Stimulated activated CD4-positive, alpha-beta T cell treated with anti-CD3 and anti-CD28 coated beads, Interleukin-2, amount 100 ng/mL, for 4 hours (primary cell): ENCODE measurements around the gene BRF1.

Experiments used
- DNase-seq: peaks from one replicate; pipeline ENCODE4 v3.0.0-alpha.2; 2020; ENCODE audit warnings: low read depth

Gene BRF1

DNA sequence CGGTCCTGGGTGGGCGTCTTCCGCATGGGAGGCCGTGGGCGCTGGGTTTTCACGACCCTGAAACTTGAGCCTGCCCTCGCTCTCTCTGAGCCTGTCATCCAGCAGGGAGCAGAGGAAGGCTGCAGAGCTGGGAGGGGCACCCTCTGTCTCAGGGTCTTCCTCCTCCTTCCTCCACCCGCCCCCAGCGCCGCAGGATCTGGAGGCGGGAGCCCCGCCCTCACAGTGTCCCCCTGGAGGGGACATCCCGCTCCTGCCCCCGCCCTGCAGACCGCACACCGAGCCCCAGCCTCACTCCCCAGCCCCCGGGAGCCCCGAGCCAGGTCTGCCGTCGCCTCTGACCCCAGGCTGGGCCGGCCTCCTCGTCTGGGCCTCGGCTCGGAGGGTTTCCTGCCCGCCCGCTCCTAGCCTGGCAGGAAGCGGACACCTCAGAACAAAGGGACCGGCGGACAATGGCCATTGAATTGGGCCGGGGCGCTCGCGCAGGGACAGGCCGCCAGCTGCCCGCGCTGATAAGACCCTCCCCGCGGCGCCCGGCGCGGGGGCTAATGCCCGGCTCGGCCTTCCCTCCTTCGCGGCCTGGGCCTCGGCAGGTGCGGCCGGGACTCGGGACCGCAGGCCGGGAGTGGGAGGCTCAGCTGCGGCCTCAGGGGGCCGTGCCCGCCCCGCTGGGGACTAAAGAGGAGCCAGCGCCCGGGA is 104.4 kb downstream of the BRF1 start:
- no peak for DNase-seq

DNA sequence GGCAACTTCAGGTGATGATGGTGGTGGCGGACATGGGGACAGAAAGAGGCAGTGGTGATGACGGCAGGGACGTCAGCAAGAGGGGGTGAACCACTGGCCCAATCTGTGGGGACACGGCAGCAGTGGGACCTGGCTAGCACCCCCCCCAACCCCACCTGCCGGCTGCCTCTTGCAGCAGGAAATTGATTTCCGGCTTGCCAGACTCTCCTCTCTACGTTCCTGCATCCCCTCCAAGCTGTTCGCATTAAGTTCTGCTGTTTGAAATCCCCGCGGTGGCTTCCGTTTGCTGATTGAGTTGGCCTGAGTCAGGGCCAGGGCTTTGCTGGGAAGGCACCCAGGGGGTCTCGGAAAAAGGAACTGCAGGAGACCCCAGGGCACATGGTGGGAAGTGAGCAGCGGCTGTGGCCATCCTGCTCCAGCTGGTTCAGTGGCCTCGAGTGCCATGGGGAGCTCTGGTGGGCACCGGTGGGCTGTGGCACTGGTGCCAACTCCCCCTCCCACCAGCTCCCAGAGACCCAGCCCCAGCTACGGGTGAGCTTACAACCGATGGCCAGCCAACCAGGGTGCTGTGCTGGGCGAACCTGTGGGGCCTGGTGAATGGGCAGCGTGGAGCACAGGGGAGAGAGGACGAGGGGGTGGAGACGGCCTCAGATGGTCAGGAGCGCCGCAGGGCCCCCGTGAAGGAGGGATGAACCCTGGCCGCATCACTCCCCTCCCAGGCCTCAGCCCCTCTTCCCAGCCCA is 105.1 kb downstream of the BRF1 start:
- no peak for DNase-seq

DNA sequence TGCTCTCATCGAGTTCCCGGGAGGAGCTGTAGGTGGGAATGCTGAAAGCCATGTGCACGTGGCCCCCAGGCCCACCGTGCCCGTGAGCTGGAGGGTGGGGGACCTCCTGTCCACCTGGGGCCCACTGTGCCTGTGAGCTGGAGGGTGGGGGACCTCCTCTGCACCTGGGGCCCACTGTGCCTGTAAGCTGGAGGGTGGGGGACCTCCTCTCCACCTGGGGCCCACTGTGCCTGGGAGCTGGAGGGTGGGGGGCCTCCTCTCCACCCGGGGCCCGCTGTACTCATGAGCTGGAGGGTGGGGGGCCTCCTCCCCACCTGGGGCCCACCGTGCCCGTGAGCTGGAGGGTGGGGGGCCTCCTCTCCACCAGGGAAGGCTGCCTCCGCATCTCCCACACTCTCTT is 105.8 kb downstream of the BRF1 start:
- DNase-seq = no peak

DNA sequence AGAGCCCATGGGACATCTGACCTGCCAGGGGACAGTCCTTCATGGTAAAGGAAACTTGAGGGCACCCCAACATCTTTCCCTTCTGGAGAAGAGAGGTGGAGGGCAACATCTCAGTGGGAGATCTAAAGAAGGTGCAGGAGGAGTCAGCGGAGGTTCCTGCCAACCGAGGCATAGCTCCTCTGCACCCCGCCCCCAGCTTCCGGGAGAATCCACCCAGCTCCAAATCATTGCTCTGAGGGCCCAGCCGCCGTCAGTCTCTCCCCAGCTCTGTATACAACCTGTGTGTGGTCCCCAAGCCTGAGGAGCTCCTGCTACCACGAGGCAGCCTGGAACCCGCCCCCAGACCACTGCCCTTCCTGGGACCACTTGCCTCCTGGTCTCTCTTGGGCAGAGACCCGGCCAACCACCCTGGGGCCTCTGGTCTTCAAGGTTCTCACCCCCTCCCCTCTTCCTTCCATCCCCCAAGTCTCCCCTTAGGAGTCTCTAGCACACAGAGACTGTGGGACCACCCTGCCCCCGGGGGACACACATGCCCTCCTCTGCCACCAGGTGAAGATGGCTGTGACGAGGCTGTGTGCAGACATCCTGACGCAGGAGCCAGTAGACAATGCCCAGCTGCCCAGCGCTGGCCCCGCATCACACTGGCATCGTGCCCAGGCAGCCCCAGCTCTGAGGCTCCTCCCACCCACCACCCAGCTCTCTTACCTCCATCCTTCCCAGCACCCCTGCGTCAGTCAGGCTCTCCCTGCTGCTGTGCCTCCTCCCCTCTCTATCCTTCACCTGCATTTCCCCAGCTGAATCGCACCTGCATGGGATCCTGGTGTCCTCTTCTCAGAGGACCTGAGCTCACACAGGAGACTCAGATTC is 106.7 kb downstream of the BRF1 start:
- DNase-seq = no peak

DNA sequence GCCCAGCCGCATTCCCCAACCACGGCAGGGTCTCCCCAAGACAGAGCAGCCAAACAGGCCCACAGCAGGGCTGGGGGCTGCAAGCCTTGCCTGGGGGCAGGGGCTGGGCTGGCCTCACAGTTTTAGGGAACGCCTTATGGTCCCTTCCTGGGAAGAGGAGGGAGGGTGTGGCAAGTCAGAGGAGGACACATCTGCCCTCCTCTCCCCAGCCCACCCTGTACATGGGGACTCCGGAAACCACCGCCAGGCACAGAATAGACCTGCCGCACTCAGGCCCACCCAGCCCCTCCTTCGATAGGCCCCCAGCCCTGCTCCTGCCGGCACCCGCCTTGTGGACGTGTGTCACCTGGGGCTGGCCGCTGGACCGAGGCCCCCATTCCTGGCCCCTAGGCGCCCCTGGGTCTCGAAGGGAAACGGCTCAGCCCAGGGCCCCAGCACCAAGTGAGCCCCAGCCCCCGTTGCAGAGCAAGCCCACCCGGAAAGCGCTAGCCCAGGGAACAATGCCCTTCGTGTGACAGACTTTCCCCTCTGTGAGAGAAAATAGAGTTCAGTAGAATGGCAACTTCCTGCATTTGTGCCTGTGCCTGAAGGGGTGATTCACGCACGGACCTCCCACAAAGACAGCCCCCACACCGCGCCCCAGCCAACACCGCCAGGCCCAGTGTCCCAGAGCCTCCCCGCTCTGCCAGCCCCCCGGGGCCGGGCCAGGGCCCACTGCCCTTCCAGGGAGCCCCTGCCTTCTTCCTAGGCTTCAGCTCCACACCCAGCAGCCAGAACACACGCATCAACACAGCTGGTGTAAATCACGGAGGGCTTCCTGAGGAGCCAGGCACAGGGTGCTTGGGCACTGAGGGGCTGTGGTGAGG is 107.7 kb downstream of the BRF1 start:
- peak; percentile 28 for DNase-seq

DNA sequence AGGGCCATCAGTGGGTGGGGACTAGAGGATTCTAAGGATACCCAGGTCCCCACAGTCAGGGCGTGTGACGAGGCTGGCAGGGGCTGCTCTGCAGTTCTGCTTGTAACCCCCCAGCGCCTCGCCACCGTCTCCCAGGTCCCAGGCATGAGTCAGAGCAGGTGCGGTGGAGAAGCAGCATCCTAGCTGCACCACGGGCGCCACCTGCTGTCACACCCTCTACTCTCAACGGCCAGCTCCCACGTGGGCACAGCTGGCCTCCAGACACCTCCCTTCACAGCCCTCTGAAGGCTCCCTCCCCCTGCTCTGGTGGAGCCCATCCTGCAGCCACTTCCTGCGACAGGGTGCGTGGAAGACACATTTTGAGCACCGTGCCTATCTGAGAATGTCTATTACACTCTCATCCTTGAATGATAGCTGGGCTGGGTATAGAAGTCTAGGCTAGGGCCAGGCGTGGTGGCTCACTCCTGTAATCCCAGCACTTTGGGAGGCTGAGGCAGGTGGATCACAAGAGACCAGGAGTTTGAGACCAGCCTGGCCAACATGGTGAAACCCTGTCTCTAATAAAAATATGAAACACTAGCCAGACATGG is 112.8 kb downstream of the BRF1 start:
- no peak for DNase-seq

DNA sequence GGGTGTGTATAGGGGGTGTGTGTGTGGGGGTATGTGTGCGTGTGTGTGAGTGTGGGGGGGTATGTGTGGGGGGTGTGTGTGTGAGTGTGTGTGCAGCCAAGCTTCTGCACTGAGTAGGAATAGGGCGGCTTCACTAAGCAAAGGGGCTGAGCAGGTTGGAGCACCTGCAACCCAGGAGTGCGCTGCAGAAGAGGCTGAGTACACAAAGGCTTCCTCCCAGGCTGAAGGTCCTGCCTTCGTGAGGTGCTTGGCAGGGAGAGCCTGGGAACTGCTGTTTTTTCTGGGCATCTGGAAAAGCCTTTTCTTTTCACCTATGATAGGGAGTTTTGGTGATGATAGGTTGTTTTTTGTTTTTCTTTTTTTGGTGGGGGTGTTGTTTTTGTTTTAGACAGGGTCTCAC is 113.7 kb downstream of the BRF1 start:
- no peak for DNase-seq

DNA sequence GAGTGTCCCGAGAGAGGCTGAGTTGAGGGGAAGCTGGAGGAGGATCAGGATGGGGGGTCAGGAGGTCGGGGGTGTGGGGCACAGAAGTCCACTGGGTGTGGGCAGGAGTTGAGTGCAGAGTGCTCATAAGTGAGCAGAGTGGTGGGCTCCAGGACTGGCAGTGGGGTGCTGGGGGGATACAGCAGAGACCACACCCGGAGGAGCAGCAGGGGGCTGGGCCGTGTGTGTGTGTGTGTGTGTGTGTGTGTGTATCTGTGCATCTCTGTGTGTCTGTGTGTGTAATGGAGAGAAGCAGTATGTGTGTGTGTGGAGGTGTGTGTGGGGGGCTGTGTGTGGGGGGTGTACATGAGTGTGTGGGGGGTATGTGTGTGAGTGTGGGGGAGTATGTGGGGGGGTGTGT is 114.8 kb downstream of the BRF1 start:
- DNase-seq = no peak

DNA sequence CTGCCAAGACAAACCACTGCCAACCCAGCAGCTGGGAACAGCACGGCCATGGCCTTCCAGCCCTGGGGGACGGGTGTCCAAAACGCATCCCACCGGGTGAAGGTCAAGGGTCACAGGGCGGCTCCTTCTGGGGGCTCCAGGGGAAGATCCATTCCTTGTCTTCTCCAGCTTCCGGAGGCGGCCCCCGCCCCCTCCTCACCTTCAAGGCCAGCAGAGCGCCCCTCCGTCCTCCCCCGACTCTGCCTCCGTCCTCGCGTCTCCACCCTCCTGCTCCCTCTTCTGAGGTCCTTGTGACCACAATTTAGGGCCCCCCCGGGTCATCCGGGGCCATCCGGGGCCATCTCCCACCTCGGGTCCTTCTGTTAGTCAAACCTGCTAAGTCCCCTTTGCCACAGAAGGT is 115.8 kb downstream of the BRF1 start:
- DNase-seq = no peak

DNA sequence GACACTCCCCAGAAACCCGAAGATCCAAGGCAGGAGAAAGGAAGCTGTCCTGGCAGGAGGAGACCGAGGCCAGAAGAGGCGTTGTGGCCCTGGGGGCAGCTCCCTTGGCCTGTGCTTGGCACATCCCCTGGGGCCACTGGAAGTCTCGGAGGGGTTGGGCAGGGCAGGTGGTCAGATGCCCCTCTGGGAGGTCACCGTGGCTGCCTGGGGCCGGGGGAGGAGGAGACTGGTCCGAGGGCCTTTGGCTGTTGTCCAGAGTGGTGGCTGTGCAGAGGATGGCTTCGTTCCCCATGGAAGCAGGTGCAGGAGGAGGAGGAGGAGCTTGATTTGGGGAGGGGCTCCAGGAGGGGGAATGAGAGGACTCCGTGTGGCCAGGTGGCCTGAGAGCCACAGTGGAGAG is 116.3 kb downstream of the BRF1 start:
- no peak for DNase-seq

DNA sequence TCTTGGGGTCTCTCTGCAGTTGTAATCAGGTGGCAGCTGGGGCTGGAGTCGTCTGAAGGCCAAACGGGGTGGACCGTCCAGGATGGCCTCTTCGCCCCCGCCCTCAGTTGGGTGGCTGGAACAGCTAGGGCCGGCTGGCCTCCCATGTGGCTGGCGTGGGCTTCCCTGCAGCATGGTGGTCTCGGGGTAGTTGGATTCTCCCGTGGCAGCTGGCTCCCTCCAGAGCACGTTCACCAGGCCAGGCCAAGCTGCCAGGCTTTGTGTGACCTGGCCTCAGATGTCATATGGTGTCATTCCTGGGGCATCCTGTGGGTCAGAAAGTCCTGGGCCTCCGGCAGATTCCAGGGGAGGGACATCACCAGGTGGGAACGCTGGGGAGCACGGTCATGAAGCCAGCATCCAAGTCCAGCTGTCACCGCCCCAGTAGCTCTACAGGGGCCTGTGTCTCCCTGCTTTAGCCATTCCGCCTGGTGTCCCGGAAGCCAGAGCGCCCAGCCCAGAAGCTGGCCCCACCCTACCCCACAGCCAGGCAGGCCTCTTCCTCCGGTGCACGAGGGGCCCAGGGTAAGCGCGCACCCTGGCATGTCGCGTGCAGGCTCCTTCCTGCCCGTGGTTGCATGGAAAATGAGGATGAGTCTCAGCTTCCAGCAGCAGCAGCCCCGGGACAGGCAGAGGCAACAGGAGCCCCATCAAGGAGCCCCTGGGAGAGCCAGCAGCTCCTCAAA is 118.3 kb downstream of the BRF1 start:
- no peak for DNase-seq

DNA sequence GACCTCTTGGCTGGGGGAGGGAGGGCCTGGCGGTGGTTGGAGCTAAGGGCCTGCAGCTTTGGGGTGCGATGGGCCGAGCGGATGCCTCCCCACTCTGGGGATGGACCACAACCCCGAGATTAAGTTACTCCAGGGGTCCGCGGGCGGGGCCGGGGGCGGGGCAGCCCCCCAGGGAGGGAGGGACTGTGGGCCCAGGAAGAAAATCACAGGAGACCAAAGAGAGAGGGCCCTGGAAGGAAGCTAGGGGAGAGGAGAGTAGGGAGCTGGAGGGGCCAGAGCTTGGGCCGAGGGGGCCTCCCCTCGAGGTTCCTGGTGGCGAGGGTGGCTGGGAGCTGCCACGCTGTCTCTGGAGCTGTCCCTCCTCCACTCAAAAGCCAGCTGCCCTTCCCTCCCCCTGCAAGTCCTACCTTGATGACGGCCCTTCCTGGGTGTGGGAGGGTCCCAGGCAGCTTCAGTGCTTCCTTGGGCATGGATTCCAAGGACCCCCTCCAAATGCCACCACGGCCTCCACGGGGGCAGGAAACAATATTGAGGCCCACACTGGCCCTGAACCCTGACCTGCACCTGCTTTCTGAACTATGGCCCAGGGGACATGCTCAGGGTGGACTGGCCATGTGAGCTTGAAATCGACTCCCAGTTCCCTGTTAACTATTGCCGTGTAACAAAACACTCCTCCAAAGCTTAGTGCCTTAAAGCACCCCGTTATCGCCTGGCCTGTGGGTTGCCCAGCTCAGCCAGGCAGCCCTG is 119.1 kb downstream of the BRF1 start:
- no peak for DNase-seq

DNA sequence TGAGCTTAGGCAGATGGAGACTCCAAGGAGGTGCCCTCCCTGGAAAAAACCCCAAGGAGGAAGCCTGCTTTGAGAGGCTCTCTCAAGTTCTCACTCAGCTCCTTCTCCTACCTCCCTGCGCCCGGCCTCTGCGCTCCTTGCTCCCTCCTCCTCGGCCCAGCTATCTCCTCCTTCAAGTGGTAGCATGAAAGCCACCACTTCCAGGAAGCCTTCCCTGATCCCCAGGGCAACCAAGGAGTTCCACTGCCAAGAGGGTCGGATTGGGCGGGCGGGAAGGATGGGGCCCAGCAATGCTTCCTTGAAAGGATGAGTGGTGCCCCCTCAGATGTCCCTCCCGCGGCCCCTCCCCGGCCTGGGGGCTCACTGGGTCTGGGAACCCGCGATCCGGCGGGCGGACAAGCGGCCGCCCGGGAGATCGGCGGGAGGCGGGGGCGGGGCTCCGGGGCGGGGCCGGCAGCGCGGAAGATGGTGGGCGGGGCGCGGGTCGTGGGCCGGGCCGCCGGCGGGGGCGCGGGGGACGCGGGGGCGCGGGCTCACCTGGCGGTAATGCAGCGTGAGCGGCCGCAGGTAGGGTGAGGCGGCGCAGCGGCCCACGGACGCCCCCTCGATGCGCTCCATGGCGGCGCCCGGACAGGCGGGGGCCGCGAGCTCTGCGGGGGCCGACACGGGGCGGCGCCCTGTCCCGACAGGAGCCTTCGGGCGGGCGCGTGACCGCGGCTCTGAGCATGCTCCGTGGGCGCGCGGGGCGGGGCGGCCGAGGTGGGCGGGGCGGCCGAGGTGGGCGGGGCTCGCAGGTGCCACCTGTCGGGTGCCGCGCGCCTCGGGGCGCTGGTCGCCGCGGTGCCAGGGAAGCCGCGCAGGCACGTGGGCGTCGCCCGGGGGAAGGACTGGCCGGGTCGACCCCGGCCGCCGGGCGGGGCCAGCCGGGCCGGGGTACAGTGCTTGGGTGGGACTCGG is 119.9 kb downstream of the BRF1 start, which contains the start of gene NUDT14:
Gene NUDT14, minus strand, starts transcription at position 721 of the 957 bp plus-strand sequence. Its CDS starts 103 bp downstream, at position 618.
- DNase-seq = peak; percentile 76

DNA sequence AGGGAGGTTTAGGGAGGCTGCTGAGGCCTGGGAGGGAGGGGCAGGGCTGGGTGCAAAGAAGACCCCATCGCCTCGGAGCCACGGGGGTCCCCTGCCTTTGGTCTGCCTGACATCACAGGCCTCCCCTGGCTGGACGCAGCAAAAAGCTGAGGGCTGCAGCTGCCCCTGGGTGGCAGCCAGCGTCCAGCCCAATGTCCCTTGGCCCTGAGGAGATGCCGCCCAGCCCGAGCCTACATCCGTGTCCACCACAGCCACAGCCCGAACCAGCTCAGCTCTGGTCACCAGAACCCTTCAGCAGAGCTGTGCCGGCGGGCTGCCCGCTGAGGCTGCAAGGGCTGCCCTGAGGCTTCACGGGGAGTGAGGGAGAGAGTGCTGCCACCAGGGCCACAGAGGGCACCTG is 121.6 kb downstream of the BRF1 start:
- no peak for DNase-seq

DNA sequence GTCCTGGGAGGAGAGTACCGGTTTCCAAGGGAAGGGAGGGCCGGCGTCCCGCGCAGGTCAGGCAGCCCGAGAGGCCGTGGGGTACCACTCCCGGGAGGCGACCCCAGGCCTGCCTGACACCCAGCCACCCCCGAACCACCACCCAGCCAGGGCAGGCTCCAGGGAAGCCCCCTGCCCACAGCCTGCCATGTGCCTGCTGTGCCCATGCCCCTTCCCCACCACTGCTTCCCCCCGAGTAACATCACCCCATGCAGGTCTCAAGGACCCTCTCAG is 122.0 kb downstream of the BRF1 start:
- no peak for DNase-seq

DNA sequence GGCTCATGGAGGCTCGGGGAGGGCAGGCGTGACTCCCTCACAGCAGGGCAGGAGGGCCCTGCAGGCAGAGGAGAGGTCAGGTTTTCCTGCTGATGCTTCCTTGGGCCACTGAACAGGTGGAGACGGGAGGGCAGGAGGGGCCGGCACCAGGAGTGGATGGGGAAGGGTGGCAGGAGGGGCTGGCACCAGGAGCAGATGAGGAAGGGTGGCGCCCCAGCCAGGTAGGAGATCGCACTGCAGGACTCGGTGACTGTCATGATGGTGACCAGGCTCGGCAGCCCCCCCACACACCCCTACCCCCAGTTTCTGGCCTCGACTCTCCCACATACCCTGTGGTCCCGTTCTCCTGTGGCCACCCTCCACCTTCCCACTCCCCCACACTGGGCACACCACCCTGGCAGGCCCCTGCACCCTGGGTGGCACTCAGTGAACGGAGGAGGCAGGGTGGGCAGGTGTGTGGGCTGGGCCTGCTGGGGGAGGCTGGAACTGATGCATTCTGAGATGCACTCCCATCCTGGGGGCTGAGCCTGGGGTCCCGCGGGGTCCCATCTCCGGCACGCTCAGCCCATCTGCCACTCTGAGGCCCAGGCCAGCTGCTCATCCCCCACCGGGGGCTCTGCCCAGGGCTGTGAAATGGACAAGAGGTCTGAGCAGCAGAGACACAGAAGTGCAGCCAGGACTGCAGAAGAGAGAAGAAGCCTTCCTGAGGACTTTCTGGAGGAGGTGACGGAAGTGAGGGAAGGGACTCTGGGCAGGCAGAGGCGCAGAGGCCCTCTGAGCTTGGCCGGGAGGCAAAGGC is 122.5 kb downstream of the BRF1 start:
- no peak for DNase-seq

DNA sequence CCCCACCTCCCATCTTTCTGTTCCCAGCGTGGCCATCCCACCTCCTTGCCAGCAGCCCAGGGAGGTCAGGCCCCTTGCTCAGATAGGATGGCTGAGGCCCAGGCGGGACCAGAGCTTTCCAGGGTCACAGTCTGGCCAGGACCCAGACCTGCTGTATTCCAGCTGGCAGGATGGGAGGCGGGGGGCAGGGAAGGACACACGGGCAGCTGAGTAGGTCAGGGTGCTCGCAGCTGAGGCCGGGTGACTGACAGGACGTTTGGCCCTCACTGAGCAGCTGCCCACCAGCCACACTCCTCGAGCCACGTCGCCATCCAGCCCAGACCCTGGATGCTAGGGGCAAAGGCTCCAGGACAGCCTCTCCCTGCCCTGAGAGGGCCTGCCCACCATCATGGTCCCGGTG is 123.7 kb downstream of the BRF1 start:
- no peak for DNase-seq

DNA sequence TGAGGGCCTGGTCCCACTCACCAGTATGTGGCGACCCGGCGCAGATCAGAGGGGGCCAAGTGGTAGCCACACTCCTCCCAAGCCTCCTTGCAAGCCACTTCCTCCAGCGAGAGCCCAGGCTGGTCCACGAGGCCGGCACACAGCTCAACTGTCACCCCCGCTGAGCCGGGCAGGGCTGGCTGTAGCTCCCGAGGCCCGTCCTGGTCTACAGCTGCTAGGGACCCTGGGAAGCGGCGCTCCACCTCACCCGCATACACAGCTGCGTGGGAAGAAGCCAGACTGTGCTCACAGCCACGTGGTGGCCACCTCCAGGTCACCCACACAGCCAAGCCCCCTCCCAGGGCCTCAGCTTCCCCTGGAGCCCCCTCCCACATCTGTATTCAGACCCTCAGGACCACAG is 124.3 kb downstream of the BRF1 start:
- no peak for DNase-seq
